ENCODE data around the gene SPATA6L.

Gene SPATA6L

GRCh38 chr9:4581035-4581760 lies 85.1 kb downstream of the SPATA6L start:
- no peak for DNase-seq

DNA sequence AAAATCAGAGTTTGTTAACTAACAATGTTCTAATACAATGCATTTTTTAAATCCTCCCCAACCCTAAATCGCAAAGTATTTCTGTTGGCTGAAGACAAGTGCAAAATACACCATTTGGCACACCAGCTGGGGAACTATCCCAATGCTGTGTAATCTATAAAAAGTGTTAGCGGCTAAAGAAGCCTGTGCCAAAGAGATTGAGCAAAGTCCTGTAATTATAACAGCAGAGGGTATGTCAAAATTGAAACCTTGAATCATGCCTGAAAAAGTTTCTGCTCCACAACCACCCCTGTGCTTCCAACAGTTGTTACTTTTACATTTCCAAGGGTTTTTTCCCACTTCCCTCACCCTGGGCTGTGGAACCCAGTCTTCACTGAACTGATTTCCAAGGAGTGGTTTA lies 87.3 kb downstream of the SPATA6L start:
- DNase-seq = no peak

- DNase-seq = no peak
These were observed 89.8 kb downstream of the SPATA6L start for GRCh38 chr9:4576448-4576847.

- no peak for DNase-seq
These were observed 90.3 kb downstream of the SPATA6L start for GRCh38 chr9:4575997-4576396.

GRCh38 chr9:4574657-4575243 lies 91.5 kb downstream of the SPATA6L start:
- no peak for DNase-seq

- DNase-seq = no peak
These were observed 92.5 kb downstream of the SPATA6L start for GRCh38 chr9:4573634-4574389.

- DNase-seq = no peak
These were observed 93.1 kb downstream of the SPATA6L start for GRCh38 chr9:4573176-4573575.

DNA sequence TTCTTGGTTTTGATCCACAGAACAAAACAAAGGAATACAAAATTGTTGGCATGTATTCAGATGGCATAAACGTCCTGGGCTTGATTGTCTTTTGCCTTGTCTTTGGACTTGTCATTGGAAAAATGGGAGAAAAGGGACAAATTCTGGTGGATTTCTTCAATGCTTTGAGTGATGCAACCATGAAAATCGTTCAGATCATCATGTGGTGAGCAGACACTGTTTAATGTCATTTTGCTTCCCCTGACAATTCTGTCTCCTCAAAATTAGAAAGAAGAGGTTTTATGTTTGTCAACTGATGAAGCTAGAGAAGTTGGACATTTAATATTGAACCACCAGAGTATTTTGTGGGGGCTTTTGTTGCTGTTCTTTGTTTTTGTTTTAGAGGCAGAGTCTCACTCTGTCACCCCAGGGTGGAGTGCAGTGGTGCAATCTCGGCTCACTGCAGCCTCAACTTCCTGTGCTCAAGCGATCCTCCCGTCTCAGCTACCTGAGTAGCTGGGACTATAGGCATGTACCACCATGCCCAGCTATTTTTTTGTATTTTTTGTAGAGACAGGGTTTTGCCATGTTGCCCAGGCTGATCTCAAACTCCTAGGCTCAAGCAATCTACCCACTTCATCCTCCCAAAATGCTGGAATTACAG lies 94.0 kb downstream of the SPATA6L start:
- no peak for DNase-seq

- DNase-seq = no peak
These were observed 97.2 kb downstream of the SPATA6L start for GRCh38 chr9:4569101-4569500.

GRCh38 chr9:4567601-4568000 lies 98.7 kb downstream of the SPATA6L start:
- no peak for DNase-seq

- peak; percentile 15 for DNase-seq
These were observed 99.5 kb downstream of the SPATA6L start for GRCh38 chr9:4566806-4567205.

GRCh38 chr9:4563105-4563504 lies 103.2 kb downstream of the SPATA6L start:
- DNase-seq = no peak

- DNase-seq = no peak
These were observed 106.8 kb downstream of the SPATA6L start for GRCh38 chr9:4559261-4560182.

GRCh38 chr9:4558371-4558998 lies 107.8 kb downstream of the SPATA6L start:
- DNase-seq = no peak

DNA sequence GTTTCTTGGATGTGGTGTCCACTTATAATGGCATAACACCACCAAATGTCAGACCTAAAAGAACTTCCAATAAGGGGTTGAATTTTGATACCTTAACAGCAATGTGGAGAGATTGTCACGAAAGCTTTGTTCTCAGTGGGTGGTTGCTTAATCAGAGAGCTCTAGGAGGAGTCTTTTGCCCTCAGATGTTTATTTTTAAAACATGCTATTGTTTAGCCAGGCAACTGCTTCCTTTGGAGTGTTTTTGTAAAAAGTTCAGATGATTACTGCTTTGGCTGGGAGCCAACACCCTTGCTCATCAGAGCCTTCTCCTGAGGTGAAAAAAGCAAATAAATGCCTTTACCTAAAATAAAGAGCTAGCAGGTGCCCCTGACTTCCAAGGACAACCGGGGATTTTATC lies 111.0 kb downstream of the SPATA6L start:
- DNase-seq = no peak

DNA sequence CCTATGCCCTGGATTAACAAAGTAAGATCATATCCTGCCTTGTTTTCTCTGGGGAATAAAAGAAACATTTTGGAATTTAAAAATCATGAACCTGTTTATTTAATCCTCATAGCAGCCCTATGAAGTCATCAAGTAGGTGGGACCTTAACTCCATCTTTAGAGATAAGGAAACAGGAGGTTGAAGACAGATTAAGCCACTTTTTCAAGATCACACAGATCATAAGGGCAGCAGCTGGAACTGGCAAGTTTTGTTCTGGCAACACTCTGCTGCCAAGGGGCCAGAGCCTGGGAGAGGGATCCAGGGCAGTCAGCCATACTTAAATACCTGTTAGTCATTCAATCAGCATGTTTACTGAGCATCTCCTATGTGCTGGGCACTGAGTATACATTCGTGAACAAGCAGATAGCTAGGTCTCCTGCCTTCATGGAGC lies 112.3 kb downstream of the SPATA6L start:
- DNase-seq = no peak

GRCh38 chr9:4550777-4551484 lies 115.3 kb downstream of the SPATA6L start:
- no peak for DNase-seq

- DNase-seq = no peak
These were observed 116.5 kb downstream of the SPATA6L start for GRCh38 chr9:4549751-4550295.

DNA sequence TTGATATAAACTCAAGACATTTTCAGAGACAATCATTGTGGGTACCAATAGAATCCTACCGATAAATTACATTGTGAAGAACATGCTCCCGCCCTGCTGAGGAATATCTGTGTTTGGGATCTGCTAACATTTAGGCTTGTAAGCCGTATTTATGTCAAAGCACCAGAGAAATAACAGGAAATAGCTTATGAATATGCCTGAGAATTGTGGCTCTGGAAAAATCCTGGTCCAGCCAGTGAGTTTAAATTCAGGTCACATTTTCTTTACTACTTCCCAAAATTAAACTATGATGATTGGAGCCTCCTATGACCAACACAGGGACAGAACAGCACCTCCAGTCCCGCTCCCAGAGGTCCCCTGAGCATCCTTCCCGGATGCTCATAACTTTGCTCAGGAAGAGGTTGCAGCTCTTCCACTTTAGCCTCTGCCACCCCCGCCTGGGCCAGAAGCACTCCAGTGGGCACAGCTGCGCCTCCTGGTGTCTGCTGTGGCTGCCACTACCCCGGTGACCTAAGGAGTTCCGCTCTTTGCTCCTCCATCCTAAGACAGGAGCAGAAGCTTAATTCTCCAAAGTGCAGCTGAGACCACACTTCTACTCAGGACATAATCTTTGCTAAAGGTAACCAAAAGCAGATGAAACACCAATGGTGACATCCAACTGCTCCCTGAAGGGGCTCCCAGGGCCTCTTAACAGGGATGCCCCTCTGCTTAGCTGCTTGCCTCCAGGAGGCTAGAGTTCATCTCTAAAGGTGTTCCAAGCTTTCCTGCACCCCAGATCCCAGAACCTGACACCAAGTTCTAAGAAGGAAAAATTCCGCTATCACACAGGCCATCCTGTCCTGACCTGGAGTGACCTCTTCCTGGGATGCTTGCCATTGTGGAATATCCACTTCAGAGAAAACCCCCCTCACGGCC lies 117.2 kb downstream of the SPATA6L start:
- no peak for DNase-seq
